Activated T-cell treated with anti-CD3 and anti-CD28 coated beads for 4 hours (primary cell): ENCODE data around the gene PEX6.

Experiments
- DNase-seq: peaks from one replicate; pipeline ENCODE4 v3.0.0-alpha.2; 2020

PEX6 gene

DNA sequence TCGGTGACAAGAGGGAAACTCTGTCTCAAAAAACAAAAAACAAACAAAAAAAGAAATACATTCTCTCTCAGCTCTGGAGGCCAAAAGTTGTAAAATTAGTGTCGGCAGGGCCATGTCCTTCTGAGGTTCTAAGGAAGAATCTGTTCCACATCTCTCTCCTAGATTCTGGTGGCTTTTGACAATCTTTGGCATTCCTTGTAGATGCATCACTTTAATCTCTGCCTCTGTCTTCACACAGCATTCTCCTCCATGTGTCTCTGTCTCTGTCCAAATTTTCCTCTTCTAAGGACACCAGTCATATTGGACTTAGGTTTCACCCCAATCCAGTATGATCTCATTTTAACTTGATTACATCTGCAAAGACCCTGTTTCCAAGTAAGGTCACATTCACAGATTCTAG, 14.5 kb upstream of the PEX6 start:
- DNase-seq = no peak

DNA sequence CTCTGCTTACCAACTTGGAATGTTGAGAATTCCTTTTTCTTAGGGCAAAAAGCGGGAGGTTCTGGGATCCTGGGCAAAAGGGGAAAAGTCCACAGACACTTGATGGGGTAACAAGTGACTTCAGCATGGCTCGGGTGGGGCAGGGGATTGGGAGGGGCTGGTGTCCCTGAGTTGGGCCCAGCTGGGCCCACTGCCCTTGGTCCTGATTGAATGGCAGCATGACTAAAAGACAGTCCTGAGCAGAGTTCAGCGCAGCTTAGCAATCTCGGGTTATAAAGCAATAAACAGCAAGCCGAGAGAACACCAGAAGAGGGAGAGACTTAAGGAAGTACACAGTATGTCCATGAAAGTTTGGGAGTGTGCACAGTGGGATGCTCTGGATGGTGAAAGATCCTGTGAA, 10.9 kb upstream of the PEX6 start:
- no peak for DNase-seq

DNA sequence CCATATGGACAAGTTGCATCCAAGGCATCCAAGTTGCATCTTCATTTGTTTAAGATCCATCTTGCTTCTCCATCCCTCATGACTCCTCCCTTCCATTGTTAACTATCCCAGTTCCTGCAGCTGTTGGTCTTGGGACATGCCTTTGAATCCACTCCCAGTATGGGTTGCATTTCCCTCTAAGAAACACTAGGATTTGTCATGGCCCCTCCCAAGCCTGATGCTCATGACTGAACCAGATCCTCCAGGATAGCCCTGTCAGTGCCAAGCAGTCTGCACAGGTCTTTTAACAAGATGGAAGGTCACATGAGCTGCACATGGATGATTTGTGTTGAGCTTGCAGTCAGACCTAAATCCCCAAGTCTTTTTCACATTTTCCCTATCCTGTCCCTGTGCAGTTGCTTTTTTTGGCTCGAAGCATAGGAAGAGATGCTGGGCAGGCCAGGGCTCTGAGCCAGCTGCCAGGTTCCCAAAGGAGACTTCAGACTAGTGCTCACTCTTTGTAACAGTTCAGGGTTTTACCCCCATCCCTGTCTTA, 9.6 kb upstream of the PEX6 start:
- no peak for DNase-seq

DNA sequence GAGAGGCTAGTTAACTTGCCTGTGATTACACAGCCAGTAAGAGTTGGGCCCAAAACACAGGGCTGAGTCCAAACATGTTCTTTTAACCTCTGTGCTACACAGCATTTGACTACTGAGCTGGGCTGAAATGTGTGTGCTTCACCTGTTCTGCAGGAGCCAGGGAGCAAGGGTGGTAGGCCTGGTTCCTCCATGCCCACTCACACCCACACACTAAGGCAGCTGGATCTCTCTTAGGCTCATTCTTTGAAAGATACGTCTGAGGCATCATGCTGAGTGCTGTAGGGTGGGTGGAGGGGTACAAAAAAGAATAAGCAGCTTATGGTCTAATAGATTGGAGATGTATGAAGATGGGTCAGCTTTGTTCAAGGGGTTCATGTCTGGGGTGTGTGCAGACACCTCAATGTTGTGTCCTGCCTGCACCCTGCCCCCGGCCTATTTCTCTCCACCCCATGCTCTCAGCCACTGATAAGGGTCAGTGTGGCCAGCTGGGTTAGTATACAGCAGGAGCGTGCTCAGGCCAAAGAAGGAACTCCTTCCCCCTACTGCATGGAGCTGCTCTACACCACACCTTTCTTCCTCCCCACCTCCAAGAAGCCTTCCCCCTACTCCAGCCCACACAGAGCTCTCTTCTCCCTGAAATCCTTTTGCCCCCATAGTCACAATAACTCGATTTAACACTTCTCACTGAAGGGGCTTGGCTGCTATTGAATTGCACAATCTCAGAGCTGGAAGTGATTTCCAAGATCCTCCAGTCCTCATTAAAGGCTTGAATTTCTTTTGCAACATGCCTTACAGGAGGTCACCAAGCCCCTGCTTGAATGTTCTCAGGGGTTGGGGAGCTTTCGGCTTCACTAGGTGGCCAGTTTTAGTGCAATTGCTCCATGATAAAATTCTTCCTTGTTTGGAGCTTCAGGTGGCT, 8.8 kb upstream of the PEX6 start:
- no peak for DNase-seq

DNA sequence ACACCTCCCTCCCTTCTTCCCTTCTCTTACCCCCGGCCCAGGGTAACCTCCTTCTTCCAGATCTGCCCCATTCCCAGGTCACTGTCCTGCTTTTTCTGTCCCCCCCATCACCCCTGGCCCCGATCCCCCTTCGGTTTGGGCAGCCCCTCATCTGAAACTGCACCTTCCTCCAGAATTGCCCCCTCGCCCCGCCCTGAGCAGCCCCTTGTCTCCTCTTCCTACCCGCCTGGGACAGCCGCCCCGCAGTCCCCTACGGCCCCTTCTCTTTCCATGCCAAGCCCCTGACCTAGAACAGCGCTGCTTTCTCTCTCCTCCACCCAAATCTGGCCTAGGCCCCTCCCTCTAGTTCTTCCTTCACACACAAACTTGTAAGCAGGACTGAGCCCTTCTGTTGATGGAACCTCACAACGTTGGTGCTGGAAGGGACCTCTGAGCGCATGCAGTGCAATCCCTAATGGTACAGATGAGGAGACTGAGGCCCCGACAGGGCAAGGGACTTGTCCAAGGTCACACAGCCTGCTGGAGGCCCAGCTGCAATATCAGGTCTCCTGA, 6.0 kb upstream of the PEX6 start:
- DNase-seq = no peak

DNA sequence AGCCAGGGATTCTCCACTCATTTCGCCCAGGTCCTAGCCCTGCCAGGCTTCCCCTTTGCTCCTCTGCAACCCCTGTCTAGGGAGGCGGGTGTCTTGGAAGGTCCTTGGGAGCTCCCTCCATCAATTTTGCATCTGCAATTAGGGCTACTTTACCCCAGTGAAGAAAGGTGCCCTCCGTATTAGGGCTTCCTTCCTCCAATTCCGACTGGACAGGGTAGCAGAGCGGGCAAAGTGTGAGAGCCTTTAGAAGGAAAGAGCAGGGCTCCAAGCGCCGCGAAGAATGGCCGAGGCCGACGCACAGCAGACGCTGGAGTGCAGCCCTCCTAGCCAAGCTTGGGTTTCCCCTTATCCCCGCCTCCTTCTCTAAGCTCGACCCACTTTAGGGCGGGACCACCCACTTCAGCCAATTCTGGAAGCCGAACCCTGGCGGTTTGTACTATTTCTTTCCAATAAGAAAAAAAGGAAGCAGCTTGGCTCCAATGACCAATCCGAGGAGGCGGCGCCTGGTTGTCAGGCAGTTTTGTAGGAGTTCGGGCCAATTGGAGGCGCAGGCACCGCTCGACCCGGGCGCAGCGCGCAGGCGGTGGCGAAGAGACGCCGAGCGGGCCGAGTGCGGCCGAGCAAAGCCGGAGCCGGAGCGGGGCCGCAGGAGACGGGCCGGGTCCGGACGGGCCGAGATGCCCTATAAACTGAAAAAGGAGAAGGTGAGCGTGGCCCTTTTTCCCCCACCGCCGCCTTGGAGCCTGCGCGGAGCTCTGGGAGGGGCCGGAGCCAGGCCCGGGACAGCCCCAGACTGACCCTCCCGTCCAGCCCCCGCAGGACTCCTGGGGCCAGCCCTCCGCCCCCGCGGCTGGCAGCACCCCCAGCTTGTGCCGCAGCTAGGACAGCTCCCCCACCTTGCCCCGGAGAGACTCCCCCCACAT, 5.3 kb upstream of the PEX6 start, which contains the start of gene PPP2R5D:
PPP2R5D (plus strand) TSS at position 570 of the 923 bp plus-strand sequence; CDS start at position 678, 108 bp downstream.
- DNase-seq = peak; percentile 95

DNA sequence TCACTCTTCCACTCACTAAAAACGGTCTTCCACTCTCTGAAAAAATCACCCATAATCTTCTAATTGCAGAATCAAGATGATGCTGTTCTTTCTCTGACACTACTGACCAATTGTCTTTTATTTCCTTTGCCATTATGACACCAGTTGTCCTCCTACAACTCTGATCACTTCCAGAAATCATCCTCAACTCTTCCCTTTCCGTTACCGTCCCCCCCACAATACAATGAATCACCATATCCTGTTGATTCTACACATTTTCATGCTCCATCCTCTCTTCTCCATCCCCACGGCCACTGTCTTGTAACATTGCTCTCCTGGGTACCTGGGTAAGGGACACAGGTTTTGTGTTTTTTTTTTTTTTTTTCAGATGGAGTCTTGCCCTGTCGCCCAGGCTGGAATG, 2.9 kb upstream of the PEX6 start:
- DNase-seq = no peak

DNA sequence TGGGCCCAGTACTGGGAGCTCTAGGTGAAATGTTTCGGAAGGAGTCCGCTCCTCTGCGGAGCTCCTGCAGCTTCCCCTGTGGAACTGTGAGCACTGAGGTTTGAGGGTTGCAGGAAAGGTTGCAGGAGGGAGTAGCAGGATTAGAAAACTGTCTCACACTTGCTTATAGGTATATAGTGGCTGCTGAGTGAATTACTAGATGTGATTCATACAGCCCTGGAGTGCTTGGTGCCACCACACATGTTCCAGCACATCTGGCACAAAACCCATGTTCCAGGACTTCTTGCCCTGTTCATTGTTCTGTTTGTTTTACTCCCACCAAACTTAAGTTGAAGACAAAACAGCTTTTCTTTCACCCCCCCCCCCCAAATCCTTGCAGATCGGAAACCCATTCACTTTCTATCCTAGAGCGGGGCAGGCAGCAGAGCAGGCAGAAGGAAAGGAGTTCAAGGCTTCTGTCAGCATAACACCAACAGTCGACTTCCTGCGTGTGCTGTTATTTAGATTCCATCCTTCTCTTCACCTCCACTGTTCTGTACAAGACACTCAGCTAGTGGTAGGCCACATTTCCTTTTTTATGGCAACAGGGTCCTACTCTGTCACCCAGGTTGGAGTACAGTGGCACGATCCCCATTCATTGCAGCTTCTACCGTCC, 669 bp upstream of the PEX6 start:
- no peak for DNase-seq

DNA sequence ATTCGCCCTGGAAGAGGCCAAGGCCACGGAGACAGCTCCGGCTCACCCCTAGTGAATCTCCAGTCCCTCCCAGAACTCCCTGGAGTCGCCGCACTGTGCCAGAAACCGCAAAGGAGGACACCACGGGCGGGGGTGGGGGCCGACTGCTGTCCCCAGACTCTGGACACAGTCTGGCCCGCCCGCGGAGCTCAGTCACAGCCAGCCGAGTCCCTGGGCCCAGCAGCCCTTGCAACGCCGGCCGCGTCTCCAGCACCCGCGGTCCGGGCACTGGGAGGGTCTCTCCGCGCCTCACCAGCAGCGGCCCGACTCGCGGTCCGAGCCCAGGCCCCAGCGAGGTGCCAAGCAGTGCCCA, 518 bp downstream of the PEX6 start:
- no peak for DNase-seq

DNA sequence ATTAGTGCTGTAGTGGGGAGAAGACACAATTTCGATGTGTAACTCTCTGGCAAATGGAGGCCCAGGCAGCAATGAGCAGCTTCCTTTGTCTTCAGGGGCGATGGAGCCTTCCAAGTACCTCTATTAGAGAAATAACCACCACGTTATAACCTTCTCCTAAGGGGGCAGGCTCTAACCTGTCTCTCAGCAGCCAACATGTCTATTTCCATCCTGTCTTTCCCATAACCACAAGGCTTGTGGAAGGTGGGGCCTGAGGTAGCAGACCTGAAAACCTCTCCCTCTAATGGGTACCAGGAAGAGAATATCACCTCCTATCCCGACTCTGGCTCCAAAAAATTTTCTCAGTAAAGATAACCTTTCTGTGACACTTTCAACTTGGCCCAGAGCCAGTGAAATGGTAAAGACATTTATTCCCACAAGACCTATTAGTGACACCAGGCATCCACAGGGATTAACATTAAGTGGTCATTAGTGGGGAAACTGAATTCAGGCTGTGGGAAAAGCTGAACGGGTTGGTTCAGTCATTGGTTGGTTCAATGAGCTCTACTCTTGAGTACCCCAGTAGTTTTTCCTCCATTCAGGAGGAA, 4.0 kb downstream of the PEX6 start:
- DNase-seq = no peak

DNA sequence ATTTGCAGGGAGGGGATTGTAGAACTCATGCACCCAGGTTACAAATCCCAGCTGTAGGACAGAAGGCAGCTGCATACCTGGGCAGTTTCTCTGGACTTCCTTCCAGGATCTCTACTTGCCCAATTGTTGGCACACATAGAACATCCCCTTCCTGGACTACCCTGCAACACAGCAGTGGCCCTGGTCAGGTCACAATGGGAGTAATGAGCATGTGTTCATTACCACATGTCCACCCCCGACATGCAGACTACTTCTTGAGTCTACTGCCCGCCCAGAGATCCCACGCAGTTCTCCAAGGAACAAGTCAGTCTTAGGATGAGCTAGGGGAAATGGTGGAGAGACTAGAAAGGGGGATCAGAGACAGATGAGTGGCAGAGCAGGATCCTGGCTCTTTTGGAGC, 5.1 kb downstream of the PEX6 start:
- DNase-seq = no peak

DNA sequence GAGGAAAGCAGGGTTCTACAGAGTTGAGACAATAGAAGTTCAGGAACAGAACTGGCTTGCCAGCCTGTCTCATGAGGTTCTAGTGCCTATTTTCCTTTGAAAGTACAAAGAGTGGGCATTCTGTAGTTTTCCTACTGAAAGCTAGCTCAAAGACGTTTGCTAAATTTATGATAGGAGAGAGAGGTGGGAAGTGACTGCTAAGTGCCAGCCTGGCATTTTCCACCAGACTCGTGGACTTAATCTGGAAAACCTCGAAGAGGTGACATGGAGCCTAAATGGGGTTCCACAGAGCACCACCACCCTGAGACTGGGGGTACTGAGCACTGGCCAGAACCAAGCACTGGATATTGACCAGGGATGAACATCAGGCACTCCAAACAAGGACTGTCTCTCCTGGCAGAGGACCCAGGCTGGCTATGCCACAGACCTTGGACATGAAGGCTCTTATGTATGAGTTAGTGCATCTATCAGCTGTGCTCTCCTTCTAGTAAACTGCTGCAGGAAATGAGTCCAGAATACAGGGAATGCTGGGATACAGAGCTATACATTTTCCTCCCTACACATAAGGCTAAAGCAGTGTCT, 7.1 kb downstream of the PEX6 start:
- no peak for DNase-seq

DNA sequence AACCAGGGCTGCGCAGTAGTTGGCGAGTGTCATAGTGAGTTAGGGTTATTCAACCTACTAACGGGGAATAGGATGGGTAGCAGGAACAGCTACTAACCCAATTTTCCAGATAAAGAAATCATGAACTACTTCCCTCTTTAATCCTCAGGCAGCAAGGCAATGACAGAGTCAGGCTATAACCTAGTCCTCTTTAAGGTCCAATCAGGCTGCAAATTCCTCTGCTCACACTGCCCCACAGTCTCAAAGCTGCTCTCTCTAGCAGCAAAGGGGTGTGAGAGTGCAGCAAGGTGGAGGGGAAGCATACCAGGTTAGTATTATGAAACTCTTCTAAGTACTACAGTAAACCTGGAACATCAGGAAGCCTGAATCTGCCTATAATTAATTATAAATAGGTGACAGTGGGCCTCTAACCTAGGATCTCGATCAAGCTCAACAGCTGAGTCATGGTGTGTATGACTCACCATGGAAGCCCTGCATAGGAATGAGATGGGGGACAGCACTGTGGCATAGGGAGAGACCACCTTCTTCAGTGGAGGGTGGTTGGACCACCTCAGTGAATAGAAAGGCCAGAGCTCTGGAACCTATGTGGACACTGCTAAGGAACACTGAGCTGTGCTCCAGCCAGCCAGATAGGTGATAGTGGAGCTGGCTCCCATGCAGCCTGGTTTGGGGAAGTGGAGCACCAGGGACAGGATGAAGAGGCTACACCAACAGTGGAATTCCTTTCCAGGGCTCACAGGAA, 7.9 kb downstream of the PEX6 start:
- no peak for DNase-seq

DNA sequence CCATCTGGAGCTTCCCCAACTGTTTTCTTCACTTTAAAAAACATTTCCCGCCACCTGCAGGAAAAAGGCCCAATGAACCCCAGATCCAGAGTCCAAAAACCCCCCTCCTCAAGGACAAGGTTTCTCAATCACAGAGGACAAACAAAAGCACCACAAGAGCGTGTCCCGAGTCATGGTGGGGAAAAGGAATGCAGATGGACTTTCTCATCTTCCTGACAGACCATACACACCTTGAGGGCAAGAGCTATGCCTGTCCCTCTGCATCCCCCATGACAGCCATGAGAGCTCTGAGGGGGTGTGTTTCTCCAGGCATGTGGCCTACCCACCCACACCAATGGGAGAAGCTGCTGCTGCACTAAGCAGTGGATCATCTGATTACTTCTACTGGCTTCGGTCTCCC, 9.0 kb downstream of the PEX6 start:
- no peak for DNase-seq

DNA sequence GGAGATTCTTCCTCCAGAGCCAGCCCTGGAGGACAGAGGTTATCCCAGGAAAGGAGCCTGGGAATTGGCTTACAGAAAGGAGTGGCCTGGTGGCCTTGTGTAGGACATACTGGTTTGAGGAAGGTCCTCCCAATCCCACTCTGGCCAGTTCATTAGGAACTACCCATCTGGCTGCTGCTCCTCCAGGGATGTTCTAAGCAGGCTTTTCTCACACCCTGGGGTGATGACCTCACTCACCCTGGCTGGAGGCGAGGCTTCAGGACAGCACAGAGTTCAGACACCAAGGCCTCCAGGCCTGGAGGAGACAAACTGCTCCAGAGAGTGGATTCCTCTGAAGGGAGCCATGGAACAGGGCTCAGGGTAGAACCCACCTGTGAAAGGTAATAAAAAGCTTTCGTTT, 9.6 kb downstream of the PEX6 start:
- DNase-seq = no peak

DNA sequence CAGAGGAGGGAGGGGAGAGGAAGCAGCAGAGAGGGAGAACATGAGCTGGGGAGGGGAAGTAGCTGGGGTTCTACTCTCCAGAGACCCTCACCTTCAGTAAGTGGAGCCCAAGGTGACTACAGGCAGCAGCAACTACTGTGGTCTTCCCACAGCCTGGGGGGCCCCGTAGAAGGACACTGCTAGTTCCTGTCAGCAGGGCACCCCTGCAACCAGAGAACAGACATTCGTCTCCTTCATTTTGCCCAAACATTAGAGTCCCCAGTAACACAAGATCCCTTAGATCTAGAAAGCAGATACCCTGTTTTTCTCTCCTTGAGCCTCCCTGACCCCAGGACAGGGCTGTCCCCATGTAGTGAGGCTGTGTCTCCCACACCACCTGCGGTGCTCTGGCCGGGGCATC, 10.2 kb downstream of the PEX6 start:
- DNase-seq = no peak

DNA sequence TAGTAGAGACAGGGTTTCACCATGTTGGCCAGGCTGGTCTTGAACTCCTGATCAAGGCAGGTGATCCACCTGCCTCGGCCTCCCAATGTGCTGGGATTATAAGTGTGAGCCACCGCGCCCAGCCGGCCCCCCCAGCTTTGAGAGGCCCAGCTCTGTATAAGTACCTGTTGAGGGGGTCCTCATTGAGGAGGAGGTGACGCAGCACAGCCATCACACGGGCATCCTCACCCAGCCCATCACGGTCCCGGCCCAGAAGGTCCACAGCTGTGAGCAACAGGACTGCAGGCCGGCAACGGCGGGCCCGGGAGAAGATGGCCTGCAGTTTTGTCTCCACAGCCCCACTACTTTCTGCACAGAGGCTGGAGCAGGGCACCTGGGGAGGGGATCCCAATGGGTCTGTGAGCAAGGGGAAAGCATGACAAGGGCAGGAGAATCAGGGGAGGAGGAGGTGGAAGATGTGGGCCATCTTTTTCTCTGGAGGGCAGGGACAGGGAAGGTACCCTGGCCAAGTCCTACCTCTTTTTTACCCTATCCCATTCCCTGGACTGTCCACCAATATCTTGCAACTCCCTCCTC, 10.8 kb downstream of the PEX6 start:
- DNase-seq = no peak

DNA sequence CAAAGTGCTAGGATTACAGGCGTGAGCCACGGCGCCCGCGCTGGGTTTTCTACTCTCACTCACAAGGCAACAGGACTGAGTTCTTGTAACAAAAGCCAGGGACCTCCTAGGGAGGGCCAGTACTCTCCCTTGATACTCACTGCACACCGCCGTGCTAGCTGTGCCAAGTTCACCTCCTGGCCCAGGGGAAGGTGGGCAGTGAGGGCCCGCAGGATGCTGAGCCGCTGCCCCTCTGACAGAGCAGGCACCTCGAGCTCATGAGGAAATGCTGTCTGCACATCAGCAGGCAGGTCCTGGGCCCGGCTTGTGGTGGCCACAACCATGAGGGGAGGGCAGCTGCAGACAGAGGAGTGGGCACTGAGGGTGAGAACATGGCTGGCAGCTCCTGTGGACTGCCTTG, 11.8 kb downstream of the PEX6 start:
- no peak for DNase-seq

DNA sequence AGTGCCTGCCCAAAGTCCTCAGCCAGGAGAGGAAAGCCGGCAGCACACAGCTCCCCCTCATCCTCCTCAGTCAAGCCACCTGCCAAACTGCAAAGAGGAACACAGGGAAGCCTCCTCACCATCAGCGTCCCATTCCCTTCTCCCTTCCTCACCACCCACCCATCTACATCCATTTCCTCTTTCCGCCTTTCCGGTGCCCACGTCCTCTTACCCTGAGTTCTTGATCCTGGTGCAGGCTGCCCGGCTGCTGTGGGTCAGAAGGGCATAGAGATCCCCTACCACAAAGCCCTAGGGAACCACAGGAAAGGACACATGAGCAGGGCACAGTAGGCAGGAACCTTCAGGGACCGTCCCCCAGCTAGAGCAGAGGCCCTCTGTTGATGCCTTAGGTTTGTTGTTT, 12.4 kb downstream of the PEX6 start:
- no peak for DNase-seq

DNA sequence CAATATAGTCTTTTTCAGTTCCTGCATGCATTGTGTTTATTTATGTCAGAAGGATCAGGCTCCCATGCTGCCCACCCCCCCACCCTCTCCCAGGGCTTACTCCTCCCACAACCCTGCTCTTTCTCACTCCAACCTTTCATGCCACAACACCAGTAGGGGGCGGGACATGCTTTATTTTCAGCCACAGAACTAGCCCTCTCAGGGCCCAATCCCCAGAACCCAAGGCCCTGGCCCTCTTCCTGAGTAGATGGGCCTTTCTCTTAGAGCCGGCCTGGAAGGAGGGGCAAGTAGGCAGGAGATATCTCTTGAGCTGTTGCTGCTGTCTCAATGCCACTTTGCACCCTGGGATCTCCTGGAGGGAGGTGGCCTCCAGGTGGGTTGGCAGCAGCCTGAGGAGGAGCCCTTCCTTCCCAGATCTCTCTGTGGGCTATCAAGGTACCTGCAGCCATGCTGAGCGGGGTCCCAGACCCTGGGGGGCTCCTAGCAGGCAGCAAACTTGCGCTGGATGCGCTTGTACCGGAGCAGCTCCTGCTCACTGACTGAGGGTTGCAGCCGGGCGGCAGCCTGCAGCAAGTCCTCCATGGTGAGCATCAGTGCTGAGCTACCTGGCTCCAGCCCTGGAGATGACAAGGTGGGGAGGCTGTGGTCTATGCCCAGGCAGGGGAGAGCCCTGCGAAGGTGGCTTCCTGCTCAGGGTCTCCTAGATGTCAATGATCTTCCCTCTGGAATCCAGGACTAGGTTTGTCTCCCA, 15.0 kb downstream of the PEX6 start:
- DNase-seq = no peak
